Endodermal cell (in vitro differentiated cells): ENCODE results near the gene ASTL. TPM values are rescaled to one million over a fixed set of nuclear protein-coding genes. Genes with fewer than 3 reads are reported as not detected.
A peak's percentile ranks its signal among the peaks of the same experiment; 100 is the strongest.

Source experiments
- DNase-seq: peaks from one replicate; pipeline ENCODE4 v3.0.0-alpha.2; 2017
- H3K27ac ChIP-seq: 2 replicates; pipeline ENCODE4 v1.5.1; 2013; ENCODE audit warnings: mild to moderate bottlenecking, low read depth, low read length, moderate library complexity
- H3K27me3 ChIP-seq: 2 replicates; pipeline ENCODE4 v1.6.1; 2013; ENCODE audit warnings: mild to moderate bottlenecking, low read length, moderate library complexity; ENCODE audit not compliant: insufficient read depth, control insufficient read depth, poor library complexity, severe bottlenecking
- H3K36me3 ChIP-seq: 2 replicates; pipeline ENCODE4 v1.7.0; 2013; ENCODE audit warnings: mild to moderate bottlenecking, low read length, moderate library complexity; ENCODE audit not compliant: control insufficient read depth, insufficient read depth
- H3K4me1 ChIP-seq: one replicate; pipeline ENCODE4 v1.7.0; 2013; ENCODE audit warnings: low read length; ENCODE audit not compliant: control insufficient read depth, insufficient read depth
- H3K4me3 ChIP-seq: 2 replicates; pipeline ENCODE4 v1.5.1; 2013; ENCODE audit warnings: mild to moderate bottlenecking, low read length, moderate library complexity
- H3K9ac ChIP-seq: 2 replicates; pipeline ENCODE4 v1.6.1; 2013; ENCODE audit warnings: mild to moderate bottlenecking, low read length, moderate library complexity; ENCODE audit not compliant: poor library complexity, severe bottlenecking; ENCODE audit errors: extremely low read depth
- H3K9me3 ChIP-seq: 2 replicates; pipeline ENCODE4 v1.6.1; 2013; ENCODE audit warnings: mild to moderate bottlenecking, low read length, moderate library complexity; ENCODE audit not compliant: control insufficient read depth
- H3K27ac Mint-ChIP-seq: 2 replicates; pipeline ENCODE4 v1.8.0; 2020; ENCODE audit warnings: mixed read lengths
- H3K27me3 Mint-ChIP-seq: 2 replicates; pipeline ENCODE4 v1.8.0; 2021; ENCODE audit warnings: mild to moderate bottlenecking, mixed read lengths; ENCODE audit not compliant: insufficient read depth
- H3K36me3 Mint-ChIP-seq: 2 replicates; pipeline ENCODE4 v1.8.0; 2020; ENCODE audit warnings: low read depth, mixed read lengths
- H3K4me1 Mint-ChIP-seq: 2 replicates; pipeline ENCODE4 v1.8.0; 2020; ENCODE audit warnings: mixed read lengths
- H3K4me3 Mint-ChIP-seq: 2 replicates; pipeline ENCODE4 v1.8.0; 2020; ENCODE audit warnings: mild to moderate bottlenecking, moderate library complexity, mixed read lengths
- H3K9me3 Mint-ChIP-seq: 2 replicates; pipeline ENCODE4 v1.8.0; 2020; ENCODE audit warnings: mild to moderate bottlenecking, mixed read lengths
- CTCF ChIP-seq: fragments of 200-600 bp; sonication (generic); conservative IDR thresholded peaks from 2 replicates; pipeline ENCODE4 v1.5.0; 2021; ENCODE audit warnings: antibody characterized with exemption, mild to moderate bottlenecking
- WGBS, 2 experiments: methylation state at CpG; one replicate each; pipeline versions ENCODE4 v1.1.5 to v1.1.7; 2013; ENCODE audit warnings: missing lambda C conversion rate in 2 of 2, mixed read lengths in 1 of 2; ENCODE audit not compliant: insufficient coverage in 1 of 2, insufficient read length in 1 of 2; 5-methylcytosine and 5-hydroxymethylcytosine counted together
- long read RNA-seq, 4 experiments: library from polyadenylated mRNA in 2 of 4; library from RNA in 1 of 4; library from capped mRNA in 1 of 4; stranded (forward) in 3 of 4; unstranded in 1 of 4; transcript quantifications; one replicate each; pipeline ENCODE4 v2.0.0, GENCODE V29; 2020 to 2021; ENCODE audit warnings: inconsistent platforms in 1 of 4
- polyA plus RNA-seq, 2 experiments: library from polyadenylated mRNA; stranded (reverse); fragments of 50-300 nt; gene quantifications; one replicate each; pipeline ENCODE4 v1.2.3, GENCODE V29; 2013
- total RNA-seq, 2 donors: library from RNA; stranded (reverse); fragmentation: NEBNext Ultra II Directional in 1 of 2; extraction: Animal tissue kit (Norgen Biotek cat#: 25700) in 1 of 2; gene quantifications; 2 replicates in 1 of 2; 3 replicates in 1 of 2; pipeline ENCODE4 v1.2.1, GENCODE V29; 2021

ASTL gene
- total RNA-seq, result not detected
- polyA plus RNA-seq (2013, experiment 1 of 2), result 0.18 TPM
- not detected for polyA plus RNA-seq (2013, experiment 2 of 2)
- long read RNA-seq, experiment 1, result 0 reads
- long read RNA-seq, experiment 2, result 0 reads
- long read RNA-seq, experiment 3, partial matches to known transcripts, result 0 of 1 reads
- long read RNA-seq, experiment 3, other reads (novel, unspliced or antisense), result 1 of 1 reads
- long read RNA-seq, experiment 4, result 0 reads

DNA sequence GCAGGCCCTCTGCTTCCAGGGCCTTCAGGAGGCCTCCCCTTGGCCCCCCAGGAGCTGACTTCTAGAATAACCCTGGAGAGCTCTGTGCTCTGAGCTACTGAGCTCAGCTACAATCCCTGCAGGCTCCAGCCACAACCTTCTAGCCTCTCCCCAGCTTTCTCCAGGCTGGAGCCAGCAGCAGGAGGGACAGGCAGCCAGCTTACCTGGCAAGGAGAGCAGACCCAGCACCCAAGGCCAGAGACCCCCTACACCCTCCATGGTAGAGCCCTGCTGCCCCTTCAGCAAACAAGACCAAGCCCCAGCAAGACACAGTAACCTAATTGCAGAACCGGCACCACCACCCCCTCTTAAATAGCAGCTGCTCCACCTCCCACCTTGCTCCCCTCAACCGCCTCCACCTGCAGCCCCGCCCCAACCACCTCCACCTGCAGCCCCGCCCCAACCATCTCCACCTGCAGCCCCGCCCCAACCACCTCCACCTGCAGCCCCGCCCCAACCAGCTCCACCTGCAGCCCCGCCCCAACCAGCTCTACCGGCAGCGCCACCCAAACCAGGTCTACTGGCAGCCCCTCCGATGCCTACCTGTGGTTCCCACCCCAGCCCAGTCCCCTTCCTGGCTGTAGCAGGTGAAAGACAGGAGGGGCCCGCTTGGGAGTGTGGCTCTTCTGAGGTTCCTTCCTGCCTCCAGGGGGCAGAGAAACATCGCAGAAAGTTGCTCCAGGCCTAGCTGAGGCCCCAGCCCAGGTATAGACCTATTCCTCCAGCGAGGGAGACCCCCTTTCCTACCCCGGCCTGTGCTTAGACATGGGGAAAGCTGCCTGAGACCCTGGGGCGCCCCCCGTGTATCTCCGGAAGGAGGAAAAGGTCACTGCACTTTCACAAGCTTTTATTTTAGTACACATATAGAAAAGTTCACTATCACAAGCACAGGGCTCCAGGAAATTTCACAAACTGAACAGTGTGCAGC, at the start of gene ASTL:
Gene ASTL (minus strand): TSS at position 324 of the 967 bp plus-strand sequence. CDS start 66 bp downstream, at position 258.
- 35% methylated on average over 17 of the region's 17 CpGs; no CpG with 5 or more reads in 1 of the 2 experiments for WGBS, 2 experiments
- H3K4me1 Mint-ChIP-seq, result peaks cover 2% of the 10 kb centered on the region
- no peaks in the 10 kb centered on the region for H3K27me3 ChIP-seq
- no peaks in the 10 kb centered on the region for H3K36me3 Mint-ChIP-seq
- peak; percentile 96 for DNase-seq
- no peak within 1 kb of the TSS for H3K27ac ChIP-seq
- peaks cover 22% of the 10 kb centered on the region for H3K27me3 Mint-ChIP-seq
- no peak within 1 kb of the TSS for H3K4me3 Mint-ChIP-seq
- H3K9me3 ChIP-seq, result no peaks in the 10 kb centered on the region
- H3K36me3 ChIP-seq, result no peaks in the 10 kb centered on the region
- no peaks in the 10 kb centered on the region for H3K4me1 ChIP-seq
- peak; percentile 81 for TF ChIP-seq CTCF
- no peak within 1 kb of the TSS for H3K9ac ChIP-seq
- no peak within 1 kb of the TSS for H3K27ac Mint-ChIP-seq
- H3K9me3 Mint-ChIP-seq, result no peaks in the 10 kb centered on the region
- H3K4me3 ChIP-seq, result no peak within 1 kb of the TSS

DNA sequence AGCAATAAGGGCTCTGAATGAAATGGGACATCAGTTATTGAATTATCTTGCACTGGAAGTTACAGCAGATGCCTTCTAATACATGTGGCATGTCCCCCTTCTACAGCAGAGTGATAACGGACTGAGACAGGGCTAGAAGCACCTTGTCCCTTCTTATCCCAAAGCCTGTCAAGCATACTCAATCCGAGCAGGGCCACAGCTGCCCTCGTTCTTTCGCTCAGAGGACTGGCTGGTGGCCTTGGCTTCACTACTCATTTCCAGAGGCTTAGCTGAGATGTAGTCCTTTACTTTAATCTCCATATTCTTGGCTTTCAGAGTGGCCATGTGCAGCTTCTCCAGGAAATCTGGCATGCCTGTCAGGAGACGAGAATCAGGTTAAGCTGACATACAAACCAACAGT, 48.3 kb upstream of the ASTL start:
- Histone ChIP-seq H3K9ac (no peak overlapping the region), H3K27ac (no peak overlapping the region), H3K9me3 (no peaks in the 10 kb centered on the region), H3K36me3 (peaks cover 67% of the 10 kb centered on the region), H3K4me3 (no peak overlapping the region), H3K27me3 (no peaks in the 10 kb centered on the region), H3K4me1 (no peaks in the 10 kb centered on the region)
- Mint-ChIP-seq H3K27ac (no peak overlapping the region), H3K4me3 (no peak overlapping the region), H3K9me3 (no peaks in the 10 kb centered on the region), H3K4me1 (no peaks in the 10 kb centered on the region), H3K36me3 (peaks cover 52% of the 10 kb centered on the region), H3K27me3 (no peaks in the 10 kb centered on the region)
- 93 to 96% methylated on average over 4 to 5 of the region's 5 CpGs for WGBS, 2 experiments
- DNase-seq, result no peak
- TF ChIP-seq CTCF, result no peak

- Mint-ChIP-seq H3K4me1 (no peaks in the 10 kb centered on the region), H3K36me3 (peaks cover 47% of the 10 kb centered on the region), H3K27me3 (no peaks in the 10 kb centered on the region), H3K9me3 (no peaks in the 10 kb centered on the region), H3K4me3 (no peak overlapping the region), H3K27ac (no peak overlapping the region)
- Histone ChIP-seq H3K36me3 (peaks cover 57% of the 10 kb centered on the region), H3K4me1 (no peaks in the 10 kb centered on the region), H3K9me3 (no peaks in the 10 kb centered on the region), H3K4me3 (no peak overlapping the region), H3K9ac (no peak overlapping the region), H3K27me3 (no peaks in the 10 kb centered on the region), H3K27ac (no peak overlapping the region)
- no peak for DNase-seq
- WGBS, 2 experiments, result 100% methylated on average over 1 of the region's 1 CpG; no CpG with 5 or more reads in 1 of the 2 experiments
- TF ChIP-seq CTCF, result no peak
Measured at GRCh38 chr2:96185516-96185915, 47.2 kb upstream of the ASTL start.
